ENCODE results near the gene GRK5. TPM values are rescaled to one million over a fixed set of nuclear protein-coding genes. Genes with fewer than 3 reads are reported as not detected.
"Not testable (repeated sequence)": the region's sequence is repeated elsewhere in the genome, so short reads cannot be mapped to it uniquely, and the experiment has no call there.

The GRK5 gene
- polyA plus RNA-seq, 1 donor from 2014 or later: 34.9 TPM

- H3K27ac ChIP-seq (ENCODE audit: low read length): no peak overlapping the region
- H3K9me2 ChIP-seq (ENCODE audit: insufficient read depth, low read length): no peaks in the 10 kb centered on the region
- no peaks in the 10 kb centered on the region for H3F3A ChIP-seq (ENCODE audit: insufficient read depth, low read length, poor library complexity, severe bottlenecking)
- H3K9ac ChIP-seq (ENCODE audit: low read length): no peak overlapping the region
- H3K4me2 ChIP-seq (ENCODE audit: low read length): no peak overlapping the region
- no peaks in the 10 kb centered on the region for H3K27me3 ChIP-seq (ENCODE audit: insufficient read depth, low read depth, low read length)
- no peak overlapping the region for H3K4me3 ChIP-seq (ENCODE audit: low read length)
- H3K79me2 ChIP-seq (replicated peaks; ENCODE audit: insufficient read depth, low read length): no peaks in the 10 kb centered on the region
- no peaks in the 10 kb centered on the region for H3K9me3 ChIP-seq (ENCODE audit: low read length)
- TF ChIP-seq MXI1 (conservative IDR thresholded peaks at IDR 0.05; ENCODE audit: poor library complexity, severe bottlenecking) (no peak), TAF1 (IDR thresholded peaks at IDR 0.05; ENCODE audit: low read depth) (no peak), RAD21 (conservative IDR thresholded peaks at IDR 0.05) (no peak), REST (IDR thresholded peaks at IDR 0.05; ENCODE audit: borderline replicate concordance) (no peak), POLR2AphosphoS5 (IDR thresholded peaks at IDR 0.05) (no peak), SMC3 (conservative IDR thresholded peaks at IDR 0.05; ENCODE audit: poor library complexity) (no peak), EZH2 (IDR thresholded peaks at IDR 0.05; ENCODE audit: borderline replicate concordance, insufficient read depth, low read length, poor library complexity, severe bottlenecking) (no peak), CTCF (IDR thresholded peaks at IDR 0.05; ENCODE audit: poor library complexity, severe bottlenecking) (no peak), EP300 (conservative IDR thresholded peaks at IDR 0.05; ENCODE audit: poor library complexity, severe bottlenecking) (no peak)
- H4K20me1 ChIP-seq (ENCODE audit: insufficient read depth): no peaks in the 10 kb centered on the region
- no peaks in the 10 kb centered on the region for H3K36me3 ChIP-seq (ENCODE audit: insufficient read depth, low read length)
- H2AFZ ChIP-seq (ENCODE audit: low read depth, low read length): no peak overlapping the region
Measured at GRCh38 chr10:119227825-119228224, 20.5 kb downstream of the GRK5 start.

- no peaks in the 10 kb centered on the region for H4K20me1 ChIP-seq (ENCODE audit: insufficient read depth)
- TF ChIP-seq TAF1 (IDR thresholded peaks at IDR 0.05; ENCODE audit: low read depth): no peak
- no peak for TF ChIP-seq EP300 (conservative IDR thresholded peaks at IDR 0.05; ENCODE audit: poor library complexity, severe bottlenecking)
- TF ChIP-seq SMC3 (conservative IDR thresholded peaks at IDR 0.05; ENCODE audit: poor library complexity): no peak
- TF ChIP-seq MXI1 (conservative IDR thresholded peaks at IDR 0.05; ENCODE audit: poor library complexity, severe bottlenecking): no peak
- no peak for TF ChIP-seq RAD21 (conservative IDR thresholded peaks at IDR 0.05)
- TF ChIP-seq POLR2AphosphoS5 (IDR thresholded peaks at IDR 0.05): no peak
- TF ChIP-seq EZH2 (IDR thresholded peaks at IDR 0.05; ENCODE audit: borderline replicate concordance, insufficient read depth, low read length, poor library complexity, severe bottlenecking): no peak
- no peak for TF ChIP-seq REST (IDR thresholded peaks at IDR 0.05; ENCODE audit: borderline replicate concordance)
- TF ChIP-seq CTCF (IDR thresholded peaks at IDR 0.05; ENCODE audit: poor library complexity, severe bottlenecking): no peak
- H3F3A ChIP-seq (ENCODE audit: insufficient read depth, low read length, poor library complexity, severe bottlenecking): no peaks in the 10 kb centered on the region
- no peak overlapping the region for H3K4me2 ChIP-seq (ENCODE audit: low read length)
- H3K79me2 ChIP-seq (replicated peaks; ENCODE audit: insufficient read depth, low read length): no peaks in the 10 kb centered on the region
- no peaks in the 10 kb centered on the region for H3K36me3 ChIP-seq (ENCODE audit: insufficient read depth, low read length)
- H3K4me3 ChIP-seq (ENCODE audit: low read length): no peak overlapping the region
- H3K9me3 ChIP-seq (ENCODE audit: low read length): no peaks in the 10 kb centered on the region
- H2AFZ ChIP-seq (ENCODE audit: low read depth, low read length): no peak overlapping the region
- H3K27ac ChIP-seq (ENCODE audit: low read length): no peak overlapping the region
- H3K9ac ChIP-seq (ENCODE audit: low read length): no peak overlapping the region
- H3K27me3 ChIP-seq (ENCODE audit: insufficient read depth, low read depth, low read length): no peaks in the 10 kb centered on the region
- H3K9me2 ChIP-seq (ENCODE audit: insufficient read depth, low read length): no peaks in the 10 kb centered on the region
Measured at GRCh38 chr10:119231654-119232053, 24.3 kb downstream of the GRK5 start.

- not testable (repeated sequence) for H3F3A ChIP-seq (ENCODE audit: insufficient read depth, low read length, poor library complexity, severe bottlenecking); H3K36me3 ChIP-seq (ENCODE audit: insufficient read depth, low read length); H3K27me3 ChIP-seq (ENCODE audit: insufficient read depth, low read depth, low read length); H3K4me3 ChIP-seq (ENCODE audit: low read length); H3K9me3 ChIP-seq (ENCODE audit: low read length); H3K9ac ChIP-seq (ENCODE audit: low read length); H3K4me2 ChIP-seq (ENCODE audit: low read length); H2AFZ ChIP-seq (ENCODE audit: low read depth, low read length); H4K20me1 ChIP-seq (ENCODE audit: insufficient read depth); H3K79me2 ChIP-seq (replicated peaks; ENCODE audit: insufficient read depth, low read length); H3K27ac ChIP-seq (ENCODE audit: low read length); H3K9me2 ChIP-seq (ENCODE audit: insufficient read depth, low read length)
Measured at GRCh38 chr10:119232439-119232838, 25.1 kb downstream of the GRK5 start.
